ENCODE data around the gene CEP152.

CEP152 gene

GRCh38 chr15:48781481-48782081, 29.3 kb downstream of the CEP152 start:
- Histone ChIP-seq H3K4me1 (ENCODE audit: insufficient read depth, low read length) (no peaks in the 10 kb centered on the region), H3K27me3 (ENCODE audit: insufficient read depth, low read length) (no peaks in the 10 kb centered on the region)

GRCh38 chr15:48781017-48781416, 29.9 kb downstream of the CEP152 start:
- peaks cover 33% of the 10 kb centered on the region for H3K36me3 ChIP-seq (ENCODE audit: insufficient read depth, low read length)
- no peaks in the 10 kb centered on the region for H3K4me1 ChIP-seq (ENCODE audit: insufficient read depth, low read length)
- H2AFZ ChIP-seq (ENCODE audit: low read depth, low read length), result no peak overlapping the region
- H3K9me3 ChIP-seq (ENCODE audit: low read length), result no peaks in the 10 kb centered on the region
- no peak overlapping the region for H3K4me3 ChIP-seq (ENCODE audit: low read length)
- H3K27me3 ChIP-seq (ENCODE audit: insufficient read depth, low read length), result no peaks in the 10 kb centered on the region

More at GRCh38 chr15:48781481-48782081, 29.3 kb downstream of the CEP152 start:
- Histone ChIP-seq H3K4me3 (ENCODE audit: low read length) (no peak overlapping the region), H2AFZ (ENCODE audit: low read depth, low read length) (no peak overlapping the region), H3K36me3 (ENCODE audit: insufficient read depth, low read length) (peaks cover 33% of the 10 kb centered on the region), H3K9me3 (ENCODE audit: low read length) (no peaks in the 10 kb centered on the region)

- no peak overlapping the region for H3K4me3 ChIP-seq (ENCODE audit: low read length)
- H3K9me3 ChIP-seq (ENCODE audit: low read length), result no peaks in the 10 kb centered on the region
Observed at GRCh38 chr15:48778331-48778730, 32.5 kb downstream of the CEP152 start.

GRCh38 chr15:48777645-48778330, 33.1 kb downstream of the CEP152 start:
- no peak overlapping the region for H2AFZ ChIP-seq (ENCODE audit: low read depth, low read length)
- H3K27me3 ChIP-seq (ENCODE audit: insufficient read depth, low read length), result no peaks in the 10 kb centered on the region
- peaks cover 28% of the 10 kb centered on the region for H3K36me3 ChIP-seq (ENCODE audit: insufficient read depth, low read length)
- no peaks in the 10 kb centered on the region for H3K9me3 ChIP-seq (ENCODE audit: low read length)
- no peak overlapping the region for H3K4me3 ChIP-seq (ENCODE audit: low read length)
- no peaks in the 10 kb centered on the region for H3K4me1 ChIP-seq (ENCODE audit: insufficient read depth, low read length)

More at GRCh38 chr15:48778331-48778730, 32.5 kb downstream of the CEP152 start:
- H2AFZ ChIP-seq (ENCODE audit: low read depth, low read length), result no peak overlapping the region
- no peaks in the 10 kb centered on the region for H3K27me3 ChIP-seq (ENCODE audit: insufficient read depth, low read length)
- no peaks in the 10 kb centered on the region for H3K4me1 ChIP-seq (ENCODE audit: insufficient read depth, low read length)
- peaks cover 31% of the 10 kb centered on the region for H3K36me3 ChIP-seq (ENCODE audit: insufficient read depth, low read length)

- Histone ChIP-seq H3K4me3 (ENCODE audit: low read length) (no peak overlapping the region), H3K9me3 (ENCODE audit: low read length) (no peaks in the 10 kb centered on the region), H2AFZ (ENCODE audit: low read depth, low read length) (no peak overlapping the region), H3K27me3 (ENCODE audit: insufficient read depth, low read length) (no peaks in the 10 kb centered on the region), H3K4me1 (ENCODE audit: insufficient read depth, low read length) (no peaks in the 10 kb centered on the region), H3K36me3 (ENCODE audit: insufficient read depth, low read length) (peaks cover 16% of the 10 kb centered on the region)
Observed at GRCh38 chr15:48775546-48775945, 35.3 kb downstream of the CEP152 start.

- H3K36me3 ChIP-seq (ENCODE audit: insufficient read depth, low read length), result peaks cover 13% of the 10 kb centered on the region
- H3K4me3 ChIP-seq (ENCODE audit: low read length), result no peak overlapping the region
- H3K9me3 ChIP-seq (ENCODE audit: low read length), result no peaks in the 10 kb centered on the region
- H2AFZ ChIP-seq (ENCODE audit: low read depth, low read length), result no peak overlapping the region
- no peaks in the 10 kb centered on the region for H3K4me1 ChIP-seq (ENCODE audit: insufficient read depth, low read length)
- no peaks in the 10 kb centered on the region for H3K27me3 ChIP-seq (ENCODE audit: insufficient read depth, low read length)
Observed at GRCh38 chr15:48774484-48774883, 36.4 kb downstream of the CEP152 start.

GRCh38 chr15:48766196-48766595, 44.7 kb downstream of the CEP152 start:
- no peaks in the 10 kb centered on the region for H3K9me3 ChIP-seq (ENCODE audit: low read length)
- peaks cover 47% of the 10 kb centered on the region for H3K36me3 ChIP-seq (ENCODE audit: insufficient read depth, low read length)
- no peak overlapping the region for H3K4me3 ChIP-seq (ENCODE audit: low read length)
- peaks cover 6% of the 10 kb centered on the region for H3K4me1 ChIP-seq (ENCODE audit: insufficient read depth, low read length)
- H3K27me3 ChIP-seq (ENCODE audit: insufficient read depth, low read length), result no peaks in the 10 kb centered on the region
- H2AFZ ChIP-seq (ENCODE audit: low read depth, low read length), result no peak overlapping the region

- no peaks in the 10 kb centered on the region for H3K27me3 ChIP-seq (ENCODE audit: insufficient read depth, low read length)
Observed at GRCh38 chr15:48765022-48765421, 45.8 kb downstream of the CEP152 start.

GRCh38 chr15:48761393-48762158, 49.3 kb downstream of the CEP152 start:
- H3K36me3 ChIP-seq (ENCODE audit: insufficient read depth, low read length), result peaks cover 32% of the 10 kb centered on the region
- H3K9me3 ChIP-seq (ENCODE audit: low read length), result no peaks in the 10 kb centered on the region
- no peak overlapping the region for H3K4me3 ChIP-seq (ENCODE audit: low read length)
- no peak overlapping the region for H2AFZ ChIP-seq (ENCODE audit: low read depth, low read length)
- no peaks in the 10 kb centered on the region for H3K27me3 ChIP-seq (ENCODE audit: insufficient read depth, low read length)
- H3K4me1 ChIP-seq (ENCODE audit: insufficient read depth, low read length), result peaks cover 7% of the 10 kb centered on the region

More at GRCh38 chr15:48765022-48765421, 45.8 kb downstream of the CEP152 start:
- Histone ChIP-seq H3K36me3 (ENCODE audit: insufficient read depth, low read length) (peaks cover 45% of the 10 kb centered on the region), H2AFZ (ENCODE audit: low read depth, low read length) (no peak overlapping the region), H3K4me3 (ENCODE audit: low read length) (no peak overlapping the region), H3K9me3 (ENCODE audit: low read length) (no peaks in the 10 kb centered on the region), H3K4me1 (ENCODE audit: insufficient read depth, low read length) (peaks cover 7% of the 10 kb centered on the region)

GRCh38 chr15:48759921-48760320, 50.9 kb downstream of the CEP152 start:
- H3K4me1 ChIP-seq (ENCODE audit: insufficient read depth, low read length), result peaks cover 7% of the 10 kb centered on the region
- H2AFZ ChIP-seq (ENCODE audit: low read depth, low read length), result no peak overlapping the region
- H3K36me3 ChIP-seq (ENCODE audit: insufficient read depth, low read length), result peaks cover 32% of the 10 kb centered on the region
- no peaks in the 10 kb centered on the region for H3K27me3 ChIP-seq (ENCODE audit: insufficient read depth, low read length)
- no peak overlapping the region for H3K4me3 ChIP-seq (ENCODE audit: low read length)
- no peaks in the 10 kb centered on the region for H3K9me3 ChIP-seq (ENCODE audit: low read length)

GRCh38 chr15:48757661-48758060, 53.2 kb downstream of the CEP152 start:
- Histone ChIP-seq H2AFZ (ENCODE audit: low read depth, low read length) (no peak overlapping the region), H3K4me1 (ENCODE audit: insufficient read depth, low read length) (peaks cover 7% of the 10 kb centered on the region), H3K36me3 (ENCODE audit: insufficient read depth, low read length) (peaks cover 29% of the 10 kb centered on the region), H3K9me3 (ENCODE audit: low read length) (no peaks in the 10 kb centered on the region), H3K27me3 (ENCODE audit: insufficient read depth, low read length) (no peaks in the 10 kb centered on the region), H3K4me3 (ENCODE audit: low read length) (no peak overlapping the region)

- Histone ChIP-seq H3K36me3 (ENCODE audit: insufficient read depth, low read length) (peaks cover 16% of the 10 kb centered on the region), H3K4me3 (ENCODE audit: low read length) (no peak overlapping the region), H2AFZ (ENCODE audit: low read depth, low read length) (no peak overlapping the region), H3K4me1 (ENCODE audit: insufficient read depth, low read length) (no peaks in the 10 kb centered on the region), H3K27me3 (ENCODE audit: insufficient read depth, low read length) (no peaks in the 10 kb centered on the region), H3K9me3 (ENCODE audit: low read length) (no peaks in the 10 kb centered on the region)
Observed at GRCh38 chr15:48754011-48754410, 56.9 kb downstream of the CEP152 start.

GRCh38 chr15:48751595-48751994, 59.3 kb downstream of the CEP152 start:
- H3K4me3 ChIP-seq (ENCODE audit: low read length), result no peak overlapping the region
- H2AFZ ChIP-seq (ENCODE audit: low read depth, low read length), result no peak overlapping the region
- no peaks in the 10 kb centered on the region for H3K4me1 ChIP-seq (ENCODE audit: insufficient read depth, low read length)
- H3K36me3 ChIP-seq (ENCODE audit: insufficient read depth, low read length), result peaks cover 24% of the 10 kb centered on the region
- no peaks in the 10 kb centered on the region for H3K9me3 ChIP-seq (ENCODE audit: low read length)
- no peaks in the 10 kb centered on the region for H3K27me3 ChIP-seq (ENCODE audit: insufficient read depth, low read length)
